Measurements from ENCODE around the gene TRMT61A. TPM values are rescaled to one million over a fixed set of nuclear protein-coding genes. Genes with fewer than 3 reads are reported as not detected.

TRMT61A gene
- total and polyA plus RNA-seq, 10 of the 15 experiments (the other 5 are each of a cell fraction or from before 2014, with no cell fraction given) = 0.11 to 21.9 (median 11.4) TPM

- Histone ChIP-seq H4K20me1 (ENCODE audit: control insufficient read depth, insufficient read depth) (no peaks in the 10 kb centered on the region), H3K36me3 (ENCODE audit: control insufficient read depth in 2 of 2, insufficient read depth in 2 of 2, low read length in 1 of 2) (peaks cover 4 to 23% of the 10 kb centered on the region in 2 experiments), H3K9me3 (replicated peaks; ENCODE audit: control insufficient read depth, insufficient read depth, low read length) (no peaks in the 10 kb centered on the region), H3K4me1 (ENCODE audit: control insufficient read depth, insufficient read depth, low read length) (no peaks in the 10 kb centered on the region), H3K27ac (ENCODE audit: control insufficient read depth, insufficient read depth) (no peak overlapping the region), H3K79me2 (ENCODE audit: control insufficient read depth, insufficient read depth, low read length) (no peaks in the 10 kb centered on the region), H3K4me3 (no peak overlapping the region), H2AFZ (ENCODE audit: control insufficient read depth, low read depth, low read length) (no peak overlapping the region), H3K9ac (ENCODE audit: control insufficient read depth, insufficient read depth, low read length) (no peak overlapping the region), H3K4me2 (ENCODE audit: control insufficient read depth, insufficient read depth) (no peak overlapping the region), H3K27me3 (replicated peaks in 1 of 2; ENCODE audit: control insufficient read depth in 2 of 2, insufficient read depth in 2 of 2, low read length in 1 of 2) (no peaks in the 10 kb centered on the region)
- TF ChIP-seq SPI1 (IDR thresholded peaks at IDR 0.05; ENCODE audit: borderline replicate concordance, insufficient read depth, low read depth, low read length) (no peak), RFX5 (IDR thresholded peaks at IDR 0.05; ENCODE audit: low read depth, low read length) (no peak), NR2C1 (IDR thresholded peaks at IDR 0.05) (no peak), SIX5 (IDR thresholded peaks at IDR 0.05; ENCODE audit: low read depth, low read length, severe bottlenecking) (no peak), ATF7 (IDR thresholded peaks at IDR 0.05; ENCODE audit: low read depth) (no peak), POU2F2 (IDR thresholded peaks at IDR 0.05; ENCODE audit: borderline replicate concordance, low read depth, low read length) (no peak), NFXL1 (IDR thresholded peaks at IDR 0.05; ENCODE audit: borderline replicate concordance) (no peak), SRF (IDR thresholded peaks at IDR 0.05; ENCODE audit: low read depth in 2 of 2, low read length in 2 of 2) (no peak), BACH1 (IDR thresholded peaks at IDR 0.05; ENCODE audit: borderline replicate concordance) (no peak)
- TF ChIP-seq, protein P1, sequence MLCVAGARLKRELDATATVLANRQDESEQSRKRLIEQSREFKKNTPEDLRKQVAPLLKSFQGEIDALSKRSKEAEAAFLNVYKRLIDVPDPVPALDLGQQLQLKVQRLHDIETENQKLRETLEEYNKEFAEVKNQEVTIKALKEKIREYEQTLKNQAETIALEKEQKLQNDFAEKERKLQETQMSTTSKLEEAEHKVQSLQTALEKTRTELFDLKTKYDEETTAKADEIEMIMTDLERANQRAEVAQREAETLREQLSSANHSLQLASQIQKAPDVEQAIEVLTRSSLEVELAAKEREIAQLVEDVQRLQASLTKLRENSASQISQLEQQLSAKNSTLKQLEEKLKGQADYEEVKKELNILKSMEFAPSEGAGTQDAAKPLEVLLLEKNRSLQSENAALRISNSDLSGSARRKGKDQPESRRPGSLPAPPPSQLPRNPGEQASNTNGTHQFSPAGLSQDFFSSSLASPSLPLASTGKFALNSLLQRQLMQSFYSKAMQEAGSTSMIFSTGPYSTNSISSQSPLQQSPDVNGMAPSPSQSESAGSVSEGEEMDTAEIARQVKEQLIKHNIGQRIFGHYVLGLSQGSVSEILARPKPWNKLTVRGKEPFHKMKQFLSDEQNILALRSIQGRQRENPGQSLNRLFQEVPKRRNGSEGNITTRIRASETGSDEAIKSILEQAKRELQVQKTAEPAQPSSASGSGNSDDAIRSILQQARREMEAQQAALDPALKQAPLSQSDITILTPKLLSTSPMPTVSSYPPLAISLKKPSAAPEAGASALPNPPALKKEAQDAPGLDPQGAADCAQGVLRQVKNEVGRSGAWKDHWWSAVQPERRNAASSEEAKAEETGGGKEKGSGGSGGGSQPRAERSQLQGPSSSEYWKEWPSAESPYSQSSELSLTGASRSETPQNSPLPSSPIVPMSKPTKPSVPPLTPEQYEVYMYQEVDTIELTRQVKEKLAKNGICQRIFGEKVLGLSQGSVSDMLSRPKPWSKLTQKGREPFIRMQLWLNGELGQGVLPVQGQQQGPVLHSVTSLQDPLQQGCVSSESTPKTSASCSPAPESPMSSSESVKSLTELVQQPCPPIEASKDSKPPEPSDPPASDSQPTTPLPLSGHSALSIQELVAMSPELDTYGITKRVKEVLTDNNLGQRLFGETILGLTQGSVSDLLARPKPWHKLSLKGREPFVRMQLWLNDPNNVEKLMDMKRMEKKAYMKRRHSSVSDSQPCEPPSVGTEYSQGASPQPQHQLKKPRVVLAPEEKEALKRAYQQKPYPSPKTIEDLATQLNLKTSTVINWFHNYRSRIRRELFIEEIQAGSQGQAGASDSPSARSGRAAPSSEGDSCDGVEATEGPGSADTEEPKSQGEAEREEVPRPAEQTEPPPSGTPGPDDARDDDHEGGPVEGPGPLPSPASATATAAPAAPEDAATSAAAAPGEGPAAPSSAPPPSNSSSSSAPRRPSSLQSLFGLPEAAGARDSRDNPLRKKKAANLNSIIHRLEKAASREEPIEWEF (IDR thresholded peaks at IDR 0.05; ENCODE audit: insufficient replicate concordance, low read depth, low read length) = no peak
- TF ChIP-seq, protein P2, sequence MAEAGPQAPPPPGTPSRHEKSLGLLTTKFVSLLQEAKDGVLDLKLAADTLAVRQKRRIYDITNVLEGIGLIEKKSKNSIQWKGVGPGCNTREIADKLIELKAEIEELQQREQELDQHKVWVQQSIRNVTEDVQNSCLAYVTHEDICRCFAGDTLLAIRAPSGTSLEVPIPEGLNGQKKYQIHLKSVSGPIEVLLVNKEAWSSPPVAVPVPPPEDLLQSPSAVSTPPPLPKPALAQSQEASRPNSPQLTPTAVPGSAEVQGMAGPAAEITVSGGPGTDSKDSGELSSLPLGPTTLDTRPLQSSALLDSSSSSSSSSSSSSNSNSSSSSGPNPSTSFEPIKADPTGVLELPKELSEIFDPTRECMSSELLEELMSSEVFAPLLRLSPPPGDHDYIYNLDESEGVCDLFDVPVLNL (IDR thresholded peaks at IDR 0.05; ENCODE audit: low read depth, low read length) = no peak
- TF ChIP-seq, protein P3, sequence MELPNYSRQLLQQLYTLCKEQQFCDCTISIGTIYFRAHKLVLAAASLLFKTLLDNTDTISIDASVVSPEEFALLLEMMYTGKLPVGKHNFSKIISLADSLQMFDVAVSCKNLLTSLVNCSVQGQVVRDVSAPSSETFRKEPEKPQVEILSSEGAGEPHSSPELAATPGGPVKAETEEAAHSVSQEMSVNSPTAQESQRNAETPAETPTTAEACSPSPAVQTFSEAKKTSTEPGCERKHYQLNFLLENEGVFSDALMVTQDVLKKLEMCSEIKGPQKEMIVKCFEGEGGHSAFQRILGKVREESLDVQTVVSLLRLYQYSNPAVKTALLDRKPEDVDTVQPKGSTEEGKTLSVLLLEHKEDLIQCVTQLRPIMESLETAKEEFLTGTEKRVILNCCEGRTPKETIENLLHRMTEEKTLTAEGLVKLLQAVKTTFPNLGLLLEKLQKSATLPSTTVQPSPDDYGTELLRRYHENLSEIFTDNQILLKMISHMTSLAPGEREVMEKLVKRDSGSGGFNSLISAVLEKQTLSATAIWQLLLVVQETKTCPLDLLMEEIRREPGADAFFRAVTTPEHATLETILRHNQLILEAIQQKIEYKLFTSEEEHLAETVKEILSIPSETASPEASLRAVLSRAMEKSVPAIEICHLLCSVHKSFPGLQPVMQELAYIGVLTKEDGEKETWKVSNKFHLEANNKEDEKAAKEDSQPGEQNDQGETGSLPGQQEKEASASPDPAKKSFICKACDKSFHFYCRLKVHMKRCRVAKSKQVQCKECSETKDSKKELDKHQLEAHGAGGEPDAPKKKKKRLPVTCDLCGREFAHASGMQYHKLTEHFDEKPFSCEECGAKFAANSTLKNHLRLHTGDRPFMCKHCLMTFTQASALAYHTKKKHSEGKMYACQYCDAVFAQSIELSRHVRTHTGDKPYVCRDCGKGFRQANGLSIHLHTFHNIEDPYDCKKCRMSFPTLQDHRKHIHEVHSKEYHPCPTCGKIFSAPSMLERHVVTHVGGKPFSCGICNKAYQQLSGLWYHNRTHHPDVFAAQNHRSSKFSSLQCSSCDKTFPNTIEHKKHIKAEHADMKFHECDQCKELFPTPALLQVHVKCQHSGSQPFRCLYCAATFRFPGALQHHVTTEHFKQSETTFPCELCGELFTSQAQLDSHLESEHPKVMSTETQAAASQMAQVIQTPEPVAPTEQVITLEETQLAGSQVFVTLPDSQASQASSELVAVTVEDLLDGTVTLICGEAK (IDR thresholded peaks at IDR 0.05; ENCODE audit: borderline replicate concordance) = no peak
- no peak for ATAC-seq
- SMC1A ChIA-PET (ENCODE audit: uncharacterized antibody, unreplicated experiment) = no interaction called here
- POLR2A ChIA-PET = no interaction called here
- CTCF ChIA-PET = interaction anchor here (0.6 to 2.3 kb wide), 3 partner anchors 10 to 301 kb away, joined by 3 to 7 read pairs (median 4); no protein-coding TSS in a partner anchor
- no peak for FAIRE-seq
- WGBS (ENCODE audit: insufficient coverage, insufficient replicate concordance, low lambda C conversion rate, missing lambda C conversion rate) = 97% methylated on average over 2 of the region's 2 CpGs
- intact Hi-C loops (cut with micrococcal nuclease; ENCODE audit: unreplicated experiment) = no loop called here
- DNase-seq (ENCODE audit: low read depth, low spot score) = no peak
- in situ Hi-C loops (cut with MboI) = no loop called here
- BruUV-seq (replicated peaks) = no TSS peak
- RAD21 ChIA-PET (ENCODE audit: unreplicated experiment) = no interaction called here
Measured at GRCh38 chr14:103489621-103490020, 39.4 kb upstream of the TRMT61A start.
